H9 (cell line): ENCODE data around the gene CSAG3. TPM values are rescaled to one million over a fixed set of nuclear protein-coding genes. Genes with fewer than 3 reads are reported as not detected.
"Not testable (repeated sequence)": the region's sequence is repeated elsewhere in the genome, so short reads cannot be mapped to it uniquely, and the experiment has no call there.

Source experiments
- DNase-seq: peaks from one replicate; pipeline ENCODE4 v3.0.0-alpha.2; 2017
- H2AFZ ChIP-seq: one replicate; pipeline ENCODE4 v1.6.1; 2013; ENCODE audit warnings: mild to moderate bottlenecking, low read length, control low read depth, moderate library complexity
- H2AK5ac ChIP-seq: 2 replicates; pipeline ENCODE4 v1.6.1; 2013; ENCODE audit warnings: low read length, control low read depth, mixed read lengths; ENCODE audit not compliant: insufficient read length
- H2BK120ac ChIP-seq: one replicate; pipeline ENCODE4 v1.6.1; 2013; ENCODE audit warnings: low read depth, mild to moderate bottlenecking, low read length, control low read depth, inconsistent platforms; ENCODE audit not compliant: poor library complexity, severe bottlenecking
- H2BK12ac ChIP-seq: 2 replicates; pipeline ENCODE4 v1.6.1; 2013; ENCODE audit warnings: low read length, control low read depth, mixed read lengths, low read depth; ENCODE audit not compliant: insufficient read length
- H2BK15ac ChIP-seq: 2 replicates; pipeline ENCODE4 v1.6.1; 2013; ENCODE audit warnings: low read depth, low read length, control low read depth
- H2BK20ac ChIP-seq: one replicate; pipeline ENCODE4 v1.6.1; 2013; ENCODE audit warnings: low read depth, mild to moderate bottlenecking, low read length, control low read depth, inconsistent platforms; ENCODE audit not compliant: poor library complexity, severe bottlenecking
- H2BK5ac ChIP-seq: 2 replicates; pipeline ENCODE4 v1.6.1; 2013; ENCODE audit warnings: low read length, control low read depth, mixed read lengths; ENCODE audit not compliant: insufficient read length
- H3K14ac ChIP-seq: 2 replicates; pipeline ENCODE4 v1.6.1; 2013; ENCODE audit warnings: low read length, control low read depth; ENCODE audit not compliant: insufficient read depth
- H3K18ac ChIP-seq: 2 replicates; pipeline ENCODE4 v1.6.1; 2013; ENCODE audit warnings: low read depth, mild to moderate bottlenecking, mixed read lengths, low read length, control low read depth; ENCODE audit not compliant: insufficient read length
- H3K23ac ChIP-seq: 2 replicates; pipeline ENCODE4 v1.6.1; 2013; ENCODE audit warnings: low read length, control low read depth, mixed read lengths, low read depth; ENCODE audit not compliant: insufficient read length
- H3K23me2 ChIP-seq: 2 replicates; pipeline ENCODE4 v1.6.1; 2013; ENCODE audit warnings: low read depth, mild to moderate bottlenecking, mixed read lengths, low read length, control low read depth; ENCODE audit not compliant: insufficient read length, poor library complexity, severe bottlenecking
- H3K27ac ChIP-seq: 2 replicates; pipeline ENCODE4 v1.5.1; 2013; ENCODE audit warnings: low read length, control low read depth, mixed read lengths, low read depth; ENCODE audit not compliant: insufficient read length
- H3K27me3 ChIP-seq: 2 replicates; pipeline ENCODE4 v1.6.1; 2013; ENCODE audit warnings: low read length, control low read depth, inconsistent platforms; ENCODE audit not compliant: insufficient read depth
- H3K4ac ChIP-seq: 2 replicates; pipeline ENCODE4 v1.6.1; 2013; ENCODE audit warnings: low read depth, mild to moderate bottlenecking, control low read depth, inconsistent platforms, low read length, moderate library complexity
- H3K4me1 ChIP-seq: 2 replicates; pipeline ENCODE4 v1.6.1; 2013; ENCODE audit warnings: low read length, control low read depth, inconsistent platforms; ENCODE audit not compliant: insufficient read depth
- H3K4me2 ChIP-seq: 2 replicates; pipeline ENCODE4 v1.6.1; 2013; ENCODE audit warnings: low read length, control low read depth, mixed read lengths; ENCODE audit not compliant: insufficient read length, insufficient read depth
- H3K56ac ChIP-seq: 2 replicates; pipeline ENCODE4 v1.6.1; 2013; ENCODE audit warnings: low read depth, mild to moderate bottlenecking, mixed read lengths, low read length, control low read depth; ENCODE audit not compliant: insufficient read length
- H3K79me1 ChIP-seq: 2 replicates; pipeline ENCODE4 v1.6.1; 2013; ENCODE audit warnings: low read depth, mild to moderate bottlenecking, moderate library complexity, low read length, control low read depth, inconsistent platforms; ENCODE audit not compliant: insufficient read depth, poor library complexity, severe bottlenecking
- H3K79me2 ChIP-seq: 2 replicates; pipeline ENCODE4 v1.6.1; 2013; ENCODE audit warnings: low read length, control low read depth, inconsistent platforms; ENCODE audit not compliant: insufficient read depth
- H3K9ac ChIP-seq: 2 replicates; pipeline ENCODE4 v1.6.1; 2013; ENCODE audit warnings: low read length, control low read depth, mixed read lengths; ENCODE audit not compliant: insufficient read length; ENCODE audit errors: extremely low read depth
- H3K9me3 ChIP-seq: one replicate; pipeline ENCODE4 v1.6.1; 2013; ENCODE audit warnings: low read depth, low read length, inconsistent platforms; ENCODE audit not compliant: control insufficient read depth
- H3T11ph ChIP-seq: one replicate; pipeline ENCODE4 v1.6.1; 2013; ENCODE audit warnings: mild to moderate bottlenecking, low read length, control low read depth, inconsistent platforms
- H4K20me1 ChIP-seq: one replicate; pipeline ENCODE4 v1.6.1; 2013; ENCODE audit not compliant: control insufficient read depth, insufficient read length, insufficient read depth
- H4K5ac ChIP-seq: 2 replicates; pipeline ENCODE4 v1.6.1; 2013; ENCODE audit warnings: low read depth, mild to moderate bottlenecking, mixed read lengths, low read length, control low read depth; ENCODE audit not compliant: insufficient read length
- H4K8ac ChIP-seq: replicated peaks from 2 replicates; pipeline ENCODE4 v1.6.1; 2013; ENCODE audit warnings: low read length, control low read depth, mixed read lengths, low read depth; ENCODE audit not compliant: insufficient read length
- H4K91ac ChIP-seq: 2 replicates; pipeline ENCODE4 v1.6.1; 2013; ENCODE audit warnings: low read depth, mild to moderate bottlenecking, moderate library complexity, mixed read lengths, low read length, control low read depth; ENCODE audit not compliant: insufficient read length
- H3K27ac Mint-ChIP-seq, 3 experiments: 2 replicates in 2 of 3; 3 replicates in 1 of 3; pipeline ENCODE4 v1.8.0; 2020 to 2021; ENCODE audit warnings: mixed read lengths in 3 of 3, mild to moderate bottlenecking in 1 of 3, moderate library complexity in 1 of 3
- H3K27me3 Mint-ChIP-seq: 2 replicates; pipeline ENCODE4 v1.8.0; 2021; ENCODE audit warnings: low read depth, mild to moderate bottlenecking, moderate library complexity, mixed read lengths
- H3K36me3 Mint-ChIP-seq, 3 experiments: 2 replicates in 2 of 3; 3 replicates in 1 of 3; pipeline ENCODE4 v1.8.0; 2020 to 2021; ENCODE audit warnings: low read depth in 3 of 3, mixed read lengths in 3 of 3; ENCODE audit not compliant: insufficient read depth in 1 of 3
- H3K4me1 Mint-ChIP-seq, 2 experiments: 2 replicates each; pipeline ENCODE4 v1.8.0; 2020; ENCODE audit warnings: mixed read lengths in 2 of 2
- H3K4me3 Mint-ChIP-seq, 2 experiments: 2 replicates in 1 of 2; 3 replicates in 1 of 2; pipeline ENCODE4 v1.8.0; 2020 to 2021; ENCODE audit warnings: mild to moderate bottlenecking in 2 of 2, mixed read lengths in 2 of 2, moderate library complexity in 1 of 2
- H3K9me3 Mint-ChIP-seq, 2 experiments: 2 replicates in 1 of 2; 3 replicates in 1 of 2; pipeline ENCODE4 v1.8.0; 2020; ENCODE audit warnings: mild to moderate bottlenecking in 2 of 2, mixed read lengths in 2 of 2, moderate library complexity in 1 of 2
- WGBS: extraction: QIAGEN DNeasy Blood & Tissue Kit; methylation state at CpG from one replicate; pipeline ENCODE4 v1.1.7; 2013; ENCODE audit warnings: missing lambda C conversion rate, low lambda C conversion rate, mixed read lengths; ENCODE audit not compliant: insufficient read length; ENCODE audit errors: extremely low coverage; 5-methylcytosine and 5-hydroxymethylcytosine counted together
- total RNA-seq: library from RNA; stranded (reverse); gene quantifications from 2 replicates; pipeline ENCODE4 v1.2.1, GENCODE V29; 2021

CSAG3 gene
- total RNA-seq, 1 experiment from 2014 or later = not detected

DNA sequence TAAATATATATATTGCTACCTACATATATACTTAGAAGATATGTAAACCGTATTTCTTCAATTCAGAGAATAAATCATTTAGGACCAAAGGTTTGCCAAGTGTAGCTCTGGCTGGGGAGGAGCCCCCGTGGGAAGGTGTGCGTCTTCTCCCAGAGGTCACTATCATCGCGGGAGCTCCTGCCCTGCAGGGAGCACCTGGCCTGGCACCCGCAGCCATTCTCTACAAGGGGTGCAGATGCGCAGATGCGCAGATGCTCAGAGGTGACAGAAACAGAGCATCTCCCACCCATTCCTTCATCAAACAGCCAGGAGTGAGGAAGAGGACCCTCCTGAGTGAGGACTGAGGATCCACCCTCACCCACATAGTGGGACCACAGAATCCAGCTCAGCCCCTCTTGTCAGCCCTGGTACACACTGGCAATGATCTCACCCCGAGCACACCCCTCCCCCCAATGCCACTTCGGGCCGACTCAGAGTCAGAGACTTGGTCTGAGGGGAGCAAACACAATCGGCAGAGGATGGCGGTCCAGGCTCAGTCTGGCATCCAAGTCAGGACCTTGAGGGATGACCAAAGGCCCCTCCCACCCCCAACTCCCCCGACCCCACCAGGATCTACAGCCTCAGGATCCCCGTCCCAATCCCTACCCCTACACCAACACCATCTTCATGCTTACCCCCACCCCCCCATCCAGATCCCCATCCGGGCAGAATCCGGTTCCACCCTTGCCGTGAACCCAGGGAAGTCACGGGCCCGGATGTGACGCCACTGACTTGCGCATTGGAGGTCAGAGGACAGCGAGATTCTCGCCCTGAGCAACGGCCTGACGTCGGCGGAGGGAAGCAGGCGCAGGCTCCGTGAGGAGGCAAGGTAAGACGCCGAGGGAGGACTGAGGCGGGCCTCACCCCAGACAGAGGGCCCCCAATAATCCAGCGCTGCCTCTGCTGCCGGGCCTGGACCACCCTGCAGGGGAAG is 44.9 kb upstream of the CSAG3 start, which contains the start of gene MAGEA2B:
Gene MAGEA2B, plus strand, starts transcription at position 814 of the 973 bp plus-strand sequence. CDS start 2,479 bp downstream, outside the sequence.
- not testable (repeated sequence) for H4K5ac ChIP-seq, H3K23ac ChIP-seq, DNase-seq, H2BK12ac ChIP-seq, H3K4ac ChIP-seq, H3K9ac ChIP-seq, H3K4me2 ChIP-seq, H3K9me3 Mint-ChIP-seq, H3K27me3 ChIP-seq, H3K9me3 ChIP-seq, H2BK5ac ChIP-seq, H4K91ac ChIP-seq, H3K79me2 ChIP-seq, H2BK120ac ChIP-seq, H3K4me1 Mint-ChIP-seq, H3K27me3 Mint-ChIP-seq, H3K4me3 Mint-ChIP-seq, H3K27ac Mint-ChIP-seq, H3T11ph ChIP-seq, H4K20me1 ChIP-seq, H3K27ac ChIP-seq, H2BK15ac ChIP-seq, H4K8ac ChIP-seq, H2BK20ac ChIP-seq, H3K14ac ChIP-seq, H3K18ac ChIP-seq, H3K23me2 ChIP-seq, H3K36me3 Mint-ChIP-seq, H2AFZ ChIP-seq, H3K79me1 ChIP-seq, H2AK5ac ChIP-seq, H3K56ac ChIP-seq, H3K4me1 ChIP-seq
- WGBS = no CpG with 5 or more reads among the region's 35 CpGs
